Hepatocyte (in vitro differentiated cells): ENCODE data around the gene CNIH3.

Experiments
- CTCF ChIP-seq: fragments of 200-600 bp; sonication (generic); IDR thresholded peaks from 2 replicates; pipeline ENCODE4 v1.5.1; 2016; ENCODE audit warnings: antibody characterized with exemption, mild to moderate bottlenecking; ENCODE audit not compliant: poor library complexity
- EZH2 ChIP-seq: fragments of 200-600 bp; sonication (generic); IDR thresholded peaks from 2 replicates; pipeline ENCODE4 v1.6.1; 2016; ENCODE audit warnings: antibody characterized with exemption, mild to moderate bottlenecking, borderline replicate concordance
- EZH2phosphoT487 ChIP-seq: fragments of 200-600 bp; sonication (generic); IDR thresholded peaks from one replicate; pipeline ENCODE4 v1.6.1; 2018; ENCODE audit warnings: antibody characterized with exemption, mild to moderate bottlenecking, low read depth, moderate library complexity; ENCODE audit not compliant: unreplicated experiment, severe bottlenecking

- TF ChIP-seq CTCF, result no peak
- no peak for TF ChIP-seq EZH2
- no peak for TF ChIP-seq EZH2phosphoT487
These were observed 147.1 kb downstream of the CNIH3 start for GRCh38 chr1:224763126-224763775.
